ENCODE measurements around the gene SMCO2. TPM values are rescaled to one million over a fixed set of nuclear protein-coding genes. Genes with fewer than 3 reads are reported as not detected.

Gene SMCO2
- 0.43 and 1.6 TPM in 2 replicates for total RNA-seq

DNA sequence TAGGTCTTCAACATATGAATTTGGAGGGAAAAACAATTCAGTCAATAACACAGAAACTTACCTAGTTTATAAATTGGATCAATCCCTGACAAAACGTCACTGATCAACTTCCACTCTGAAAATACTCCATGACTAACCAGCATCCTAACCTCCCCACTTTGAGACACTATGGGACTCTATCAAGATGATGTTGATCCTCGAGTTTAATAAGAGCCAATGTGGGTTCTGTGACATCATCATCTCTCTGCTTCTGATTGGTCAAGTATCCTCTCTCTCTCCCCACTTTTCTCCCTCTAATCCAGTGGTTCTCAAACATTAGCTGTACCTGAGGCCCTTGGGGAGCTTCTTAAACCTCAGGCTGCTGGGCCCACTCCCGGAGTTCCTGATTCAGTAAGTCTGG lies at the start of gene SMCO2:
SMCO2 (plus strand) TSS at position 301 of the 400 bp plus-strand sequence. CDS start 23,896 bp downstream, outside the sequence.

DNA sequence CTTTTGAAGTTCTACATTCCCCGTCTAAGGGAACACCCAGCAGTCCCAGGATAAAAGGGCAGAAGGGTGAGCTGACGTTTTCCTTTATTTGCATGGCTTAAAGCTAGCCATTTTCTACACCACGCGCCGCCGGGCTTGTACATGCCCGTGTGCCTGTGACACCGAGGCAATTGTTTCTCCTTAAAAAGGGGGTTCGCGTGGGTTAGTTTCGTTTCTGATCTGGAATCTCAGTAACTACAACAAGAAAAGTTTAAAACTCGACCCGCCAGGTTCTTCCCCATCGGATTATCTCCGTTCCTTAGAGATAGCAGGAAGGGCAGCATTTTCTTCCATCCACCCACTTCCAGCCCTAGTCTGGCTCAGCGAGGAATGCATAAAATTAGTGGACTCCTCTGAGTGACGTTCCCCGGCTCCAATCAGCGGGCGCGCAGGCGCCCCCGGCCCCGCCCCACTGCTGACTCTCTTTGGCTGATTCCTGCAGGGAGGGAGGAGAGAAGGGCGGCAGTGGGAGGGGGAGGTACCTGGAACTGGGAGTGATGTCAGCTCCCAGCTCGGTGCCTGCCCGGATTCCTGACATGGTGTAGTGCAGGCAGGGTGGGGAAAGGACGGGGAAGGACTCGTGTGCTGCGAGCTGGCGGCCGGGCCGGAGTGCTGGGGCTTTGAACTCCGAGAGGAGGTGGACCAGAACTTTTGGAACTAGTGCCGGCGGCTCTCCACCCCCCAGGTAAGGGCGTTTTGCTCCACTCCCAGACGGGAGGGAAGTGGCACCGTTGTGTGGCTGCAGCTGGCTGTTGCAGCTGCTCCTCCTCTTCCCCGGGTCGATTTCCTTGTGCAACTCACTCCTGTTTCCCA lies 77.3 kb downstream of the SMCO2 start, which contains the start of gene PPFIBP1:
PPFIBP1 (plus strand) TSS at position 565 of the 852 bp plus-strand sequence. CDS start 109,191 bp downstream, outside the sequence.

Other genes starting within 250 kb of the SMCO2 start
- gene STK38L, start 202.4 kb upstream of the SMCO2 start, total RNA-seq: 57.1 and 68.1 TPM in 2 replicates
- gene BMAL2, start 113.9 kb upstream of the SMCO2 start, total RNA-seq: 82.3 and 91.3 TPM in 2 replicates
- 407 and 419 TPM in 2 replicates for gene PPFIBP1, start 77.5 kb downstream of the SMCO2 start, total RNA-seq
- gene REP15, start 249.7 kb downstream of the SMCO2 start, total RNA-seq: 6.5 and 9.5 TPM in 2 replicates

All from articular chondrocyte of knee joint (primary cell).